HG03095 (cell line): Measurements from ENCODE around the gene TMEM119.

Experiments
- ATAC-seq: cut with Tn5 transposase; IDR thresholded peaks from one replicate; pipeline ENCODE4 v1.9.1; 2021; ENCODE audit warnings: moderate library complexity; ENCODE audit not compliant: unreplicated experiment

The TMEM119 gene

GRCh38 chr12:108547686-108548085, 50.2 kb downstream of the TMEM119 start:
- no peak for ATAC-seq

DNA sequence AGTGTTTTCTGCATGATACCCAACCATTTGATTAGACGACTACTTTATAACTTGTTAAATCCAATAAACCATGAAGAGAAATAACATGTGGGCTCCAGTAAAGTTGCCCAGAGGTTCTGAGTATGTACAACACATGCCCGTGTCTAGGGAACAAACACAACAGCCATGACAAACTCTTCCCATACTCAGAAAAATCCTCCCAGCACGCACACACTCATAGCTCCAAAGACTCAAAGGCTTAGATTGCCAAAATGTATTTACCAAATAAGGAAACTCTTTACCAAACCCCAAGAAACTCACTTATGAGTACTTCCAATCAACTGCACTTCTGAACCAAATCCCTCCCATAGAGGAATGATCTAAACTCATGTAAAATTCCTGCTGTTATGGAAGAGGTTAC, 54.2 kb downstream of the TMEM119 start:
- no peak for ATAC-seq

GRCh38 chr12:108542320-108542719, 55.6 kb downstream of the TMEM119 start:
- ATAC-seq, result no peak
